Sigmoid colon (tissue), 4 donors: ENCODE measurements around the gene LAMA3.

Experiments
- POLR2A ChIP-seq, 2 donors: fragments of 450-650 bp; IDR thresholded peaks; one replicate each; pipeline ENCODE4 v1.6.1; 2016; ENCODE audit warnings: antibody characterized with exemption in 2 of 2, mild to moderate bottlenecking in 2 of 2, moderate library complexity in 2 of 2
- POLR2AphosphoS5 ChIP-seq, 4 donors: sonication (generic); formaldehyde crosslinking; IDR thresholded peaks; one replicate each; pipeline ENCODE4 v1.6.1; 2017; ENCODE audit warnings: antibody characterized with exemption in 4 of 4
- TF ChIP-seq, protein P1 (sequence below), 4 experiments: fragments of 450-650 bp in 3 of 4; fragments of 200-600 bp in 1 of 4; IDR thresholded peaks; one replicate each; pipeline ENCODE4 v1.5.1; 2016 to 2019; ENCODE audit warnings: antibody characterized with exemption in 4 of 4, mild to moderate bottlenecking in 3 of 4, moderate library complexity in 2 of 4

- TF ChIP-seq, protein P1, sequence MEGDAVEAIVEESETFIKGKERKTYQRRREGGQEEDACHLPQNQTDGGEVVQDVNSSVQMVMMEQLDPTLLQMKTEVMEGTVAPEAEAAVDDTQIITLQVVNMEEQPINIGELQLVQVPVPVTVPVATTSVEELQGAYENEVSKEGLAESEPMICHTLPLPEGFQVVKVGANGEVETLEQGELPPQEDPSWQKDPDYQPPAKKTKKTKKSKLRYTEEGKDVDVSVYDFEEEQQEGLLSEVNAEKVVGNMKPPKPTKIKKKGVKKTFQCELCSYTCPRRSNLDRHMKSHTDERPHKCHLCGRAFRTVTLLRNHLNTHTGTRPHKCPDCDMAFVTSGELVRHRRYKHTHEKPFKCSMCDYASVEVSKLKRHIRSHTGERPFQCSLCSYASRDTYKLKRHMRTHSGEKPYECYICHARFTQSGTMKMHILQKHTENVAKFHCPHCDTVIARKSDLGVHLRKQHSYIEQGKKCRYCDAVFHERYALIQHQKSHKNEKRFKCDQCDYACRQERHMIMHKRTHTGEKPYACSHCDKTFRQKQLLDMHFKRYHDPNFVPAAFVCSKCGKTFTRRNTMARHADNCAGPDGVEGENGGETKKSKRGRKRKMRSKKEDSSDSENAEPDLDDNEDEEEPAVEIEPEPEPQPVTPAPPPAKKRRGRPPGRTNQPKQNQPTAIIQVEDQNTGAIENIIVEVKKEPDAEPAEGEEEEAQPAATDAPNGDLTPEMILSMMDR (IDR thresholded peaks at IDR 0.05), result no peak
- TF ChIP-seq POLR2AphosphoS5 (IDR thresholded peaks at IDR 0.05), result no peak
- TF ChIP-seq POLR2A (IDR thresholded peaks at IDR 0.05), result no peak
These were observed 240.7 kb downstream of the LAMA3 start for GRCh38 chr18:23930002-23930401.
